Measurements from ENCODE around the gene PRPS2.
A peak's percentile ranks its signal among the peaks of the same experiment; 100 is the strongest.

Gene PRPS2
- 27.2 reads per million, percentile 54 among the genes with 10 or more reads in this experiment for total RNA-seq

DNA sequence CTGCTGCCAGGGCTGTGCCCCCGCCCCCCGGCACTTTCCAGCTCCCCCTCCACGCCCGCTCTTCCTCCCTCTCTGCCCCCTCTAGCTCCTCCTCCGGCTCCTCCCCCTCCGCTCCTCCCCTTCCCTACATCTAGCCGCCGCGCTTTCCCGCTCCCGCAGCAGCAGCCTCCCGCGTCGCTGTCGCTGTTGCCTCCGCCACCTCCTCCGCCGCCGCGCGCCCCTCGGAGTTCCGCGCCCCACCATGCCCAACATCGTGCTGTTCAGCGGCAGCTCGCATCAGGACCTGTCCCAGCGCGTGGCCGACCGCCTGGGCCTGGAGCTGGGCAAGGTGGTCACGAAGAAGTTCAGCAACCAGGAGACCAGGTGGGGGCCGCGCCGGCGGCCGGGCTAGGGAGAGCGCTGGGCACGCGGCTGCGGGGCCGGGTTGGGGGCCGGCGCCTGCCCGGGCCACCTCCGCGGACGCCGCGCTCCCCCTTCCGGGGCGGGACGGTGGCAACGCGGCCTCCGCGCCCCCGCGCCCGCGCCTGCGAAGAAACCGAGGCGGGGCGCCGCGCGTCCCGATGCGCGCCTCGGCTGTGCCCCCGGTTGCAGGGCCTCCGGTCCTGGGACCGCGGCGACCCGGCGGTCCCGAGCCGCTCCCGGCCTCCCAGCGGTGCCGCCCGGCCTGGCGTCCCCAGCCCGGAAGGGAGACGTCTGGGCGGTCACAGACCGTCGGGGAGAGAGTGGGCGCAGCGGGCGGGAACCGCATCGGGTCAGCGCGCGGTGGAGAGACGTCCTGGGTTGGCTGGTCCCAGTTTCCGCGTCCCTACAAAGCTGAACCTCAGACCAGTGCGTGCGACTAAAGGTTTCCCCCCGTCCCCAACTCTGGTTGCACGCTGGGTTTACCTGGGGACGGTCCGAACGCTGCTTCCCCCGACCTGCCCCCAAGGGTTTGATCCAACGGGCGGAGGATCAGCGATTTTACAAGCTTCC, at the start of gene PRPS2:
PRPS2 (plus strand) TSS at position 156 of the 972 bp plus-strand sequence; CDS start at position 242, 86 bp downstream.
- DNase-seq: peak; percentile 54

DNA sequence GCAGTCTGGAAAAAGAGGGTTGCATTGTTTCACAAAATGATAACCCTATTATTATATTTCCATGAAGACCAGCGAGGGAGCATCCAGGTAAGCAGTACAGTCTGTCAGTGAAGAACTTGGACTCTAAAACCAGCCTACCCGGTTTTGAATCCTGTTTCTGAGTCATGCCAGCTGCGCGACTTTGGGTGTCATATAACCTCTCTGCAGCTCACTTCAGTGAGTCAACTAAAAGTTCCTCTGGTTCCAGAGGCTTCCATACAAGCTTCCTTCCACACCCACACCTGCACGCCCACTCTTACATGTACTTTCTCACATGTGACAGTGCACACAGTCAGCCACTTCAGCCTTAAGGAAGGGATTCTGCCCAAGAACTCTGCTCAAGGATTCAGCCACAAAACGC, 49.8 kb upstream of the PRPS2 start:
- no peak for DNase-seq

DNA sequence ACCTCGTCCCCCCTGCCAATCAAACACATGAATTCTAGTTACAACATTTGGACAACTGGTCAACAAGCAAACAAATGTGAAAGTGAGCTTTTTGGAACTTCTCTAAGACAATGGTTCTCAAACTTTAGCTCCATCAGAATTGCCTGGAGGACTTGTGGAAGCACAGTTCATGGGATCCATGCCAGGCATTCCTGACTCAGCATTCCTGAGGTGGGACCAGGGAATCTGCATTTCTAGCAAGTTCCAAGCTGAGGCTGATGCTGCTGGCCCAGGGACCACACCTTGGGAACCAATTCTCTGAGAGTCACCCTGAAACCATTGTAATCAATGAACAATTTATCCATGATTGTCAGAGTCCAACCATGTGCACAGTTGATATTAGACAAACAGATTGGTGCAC, 43.8 kb upstream of the PRPS2 start:
- DNase-seq: no peak

DNA sequence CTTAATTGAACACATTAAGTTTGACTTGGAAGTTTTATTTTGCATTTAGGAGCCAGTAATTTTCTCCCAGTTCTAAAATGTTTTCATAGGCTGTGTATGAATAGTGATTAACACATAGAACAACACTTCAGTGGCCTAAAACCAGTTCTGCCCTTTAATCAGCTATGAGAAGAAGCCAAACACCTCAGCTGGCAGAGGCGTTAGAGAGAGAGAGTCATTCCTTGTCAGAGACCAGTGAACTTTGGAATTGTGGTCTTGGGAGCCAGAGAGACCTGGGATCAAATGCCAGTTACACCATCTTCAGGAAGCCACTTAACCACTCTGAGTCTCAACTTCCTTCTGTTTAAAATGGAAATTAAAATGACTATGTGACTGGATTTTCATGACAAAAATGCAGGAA, 39.3 kb upstream of the PRPS2 start:
- no peak for DNase-seq

DNA sequence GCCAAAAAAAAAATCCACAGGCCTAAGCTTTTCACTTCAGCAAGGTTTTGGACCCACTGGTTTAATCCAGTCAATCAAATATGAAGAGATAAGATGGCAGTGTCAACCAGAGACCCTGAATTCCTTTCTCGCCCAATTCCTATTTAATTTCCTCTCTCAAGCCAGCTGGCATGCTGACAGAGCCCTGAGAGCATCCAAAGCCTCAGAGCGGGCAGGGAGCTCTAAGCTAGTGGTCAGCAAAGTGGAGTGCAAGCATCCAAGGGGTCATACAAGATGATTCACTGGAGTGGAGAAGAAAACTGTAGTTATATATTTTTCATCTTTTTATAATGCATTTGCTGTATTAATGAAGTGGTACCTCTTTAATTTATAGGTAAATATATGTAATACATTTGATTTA, 37.8 kb upstream of the PRPS2 start:
- no peak for DNase-seq

DNA sequence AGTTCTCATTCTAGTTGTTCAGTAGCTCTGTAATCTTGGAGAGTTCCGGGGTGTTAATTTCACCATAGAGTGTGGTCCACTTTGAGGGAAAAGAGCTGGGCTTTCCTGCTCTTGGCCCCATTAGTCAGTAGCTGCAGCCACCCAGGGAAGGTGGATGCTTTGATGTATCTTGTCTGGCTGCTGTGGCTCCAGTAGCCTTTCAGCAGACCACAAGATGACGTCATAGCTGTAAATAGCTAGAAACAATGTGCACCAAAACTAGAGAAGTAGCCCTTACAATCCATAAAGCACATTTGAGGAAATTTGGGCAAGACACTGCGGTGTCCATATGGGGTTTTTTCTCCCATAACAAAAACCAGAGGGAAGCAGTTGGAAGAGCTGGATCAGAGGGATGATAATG, 32.9 kb upstream of the PRPS2 start:
- DNase-seq: no peak

DNA sequence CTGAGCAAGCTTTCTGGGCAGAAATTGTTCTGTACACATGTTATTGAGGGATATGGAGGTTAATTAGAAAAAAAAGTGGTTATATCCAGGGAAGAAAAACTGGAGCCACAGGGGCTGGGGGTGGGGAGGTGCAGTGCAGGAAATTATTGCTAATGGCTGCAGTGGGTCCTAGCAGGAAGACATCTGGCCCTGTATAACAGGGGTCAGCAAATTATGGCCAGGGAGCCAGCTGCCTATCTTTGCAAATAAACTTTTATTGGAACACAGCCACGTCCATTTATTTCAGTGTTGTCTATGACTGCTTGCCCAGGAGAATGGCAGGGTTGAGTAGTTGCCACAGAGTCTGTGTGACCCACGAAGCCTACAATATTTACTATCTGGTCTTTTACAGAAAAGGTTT, 23.4 kb upstream of the PRPS2 start:
- DNase-seq: no peak

DNA sequence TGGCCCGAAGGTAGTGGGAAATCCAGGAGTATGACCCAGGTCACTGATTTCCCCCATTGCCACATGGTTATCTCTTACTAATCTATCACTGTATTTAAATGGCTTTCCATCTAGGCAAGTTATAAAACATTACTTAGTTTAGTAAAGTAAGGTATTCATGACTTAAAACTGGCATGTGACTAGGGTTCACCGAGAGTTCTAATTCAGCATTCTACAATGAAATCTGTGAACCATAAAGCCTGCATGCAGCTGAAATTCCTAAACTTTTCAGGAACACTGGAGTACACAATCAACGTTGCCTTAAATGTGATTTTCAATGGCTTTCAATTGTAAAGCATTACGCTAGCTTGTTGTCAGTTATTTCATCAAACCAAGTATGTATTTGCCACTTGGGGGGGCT, 22.7 kb upstream of the PRPS2 start:
- DNase-seq: no peak

DNA sequence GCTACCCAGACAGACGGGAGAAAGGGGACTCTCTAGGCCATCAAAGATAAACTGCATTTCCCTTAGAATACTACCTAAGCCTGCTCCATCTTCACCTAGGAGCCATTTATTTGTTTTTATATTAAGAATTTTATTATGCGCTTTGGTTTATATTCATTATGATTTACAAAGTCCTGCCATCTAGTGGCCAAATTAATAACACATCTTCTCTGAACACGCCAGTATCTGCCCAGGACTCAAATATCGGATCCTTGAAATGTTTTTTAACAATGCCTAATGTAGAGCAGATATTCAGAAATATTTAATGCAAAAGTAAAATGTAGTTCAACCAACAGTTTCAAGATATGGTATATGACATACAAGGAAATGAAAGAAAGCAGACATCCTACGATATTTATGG, 20.8 kb upstream of the PRPS2 start:
- no peak for DNase-seq

DNA sequence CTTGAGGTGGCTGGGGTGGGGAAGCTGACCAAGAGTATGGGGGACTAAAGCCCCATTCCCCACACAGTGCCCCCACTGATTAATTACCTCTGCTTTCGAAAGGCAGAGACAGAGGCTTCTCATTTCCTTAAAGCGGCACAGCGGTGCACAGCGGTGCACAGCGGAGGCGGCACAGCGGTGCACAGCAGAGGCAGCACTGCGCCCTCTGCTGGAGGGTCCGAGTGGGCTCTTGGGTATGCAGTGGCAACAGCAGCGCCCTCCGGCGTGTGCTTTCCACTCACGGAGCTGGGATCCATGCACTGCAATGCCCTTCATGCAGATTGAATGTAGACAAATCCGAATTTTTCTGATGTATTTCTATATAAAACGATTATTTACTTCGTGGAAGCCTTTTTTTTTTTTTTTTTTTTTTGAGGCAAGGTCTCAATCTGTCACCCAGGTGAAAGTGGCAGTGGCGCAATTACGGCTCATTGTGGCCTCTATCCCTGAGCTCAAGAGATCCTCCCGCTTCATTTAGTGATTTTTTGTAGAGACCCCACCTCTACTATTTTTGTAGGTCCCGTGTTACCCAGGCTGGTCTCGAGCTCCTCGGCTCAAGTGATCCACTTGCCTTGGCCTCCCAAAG, 19.7 kb upstream of the PRPS2 start:
- DNase-seq: peak; percentile 60

DNA sequence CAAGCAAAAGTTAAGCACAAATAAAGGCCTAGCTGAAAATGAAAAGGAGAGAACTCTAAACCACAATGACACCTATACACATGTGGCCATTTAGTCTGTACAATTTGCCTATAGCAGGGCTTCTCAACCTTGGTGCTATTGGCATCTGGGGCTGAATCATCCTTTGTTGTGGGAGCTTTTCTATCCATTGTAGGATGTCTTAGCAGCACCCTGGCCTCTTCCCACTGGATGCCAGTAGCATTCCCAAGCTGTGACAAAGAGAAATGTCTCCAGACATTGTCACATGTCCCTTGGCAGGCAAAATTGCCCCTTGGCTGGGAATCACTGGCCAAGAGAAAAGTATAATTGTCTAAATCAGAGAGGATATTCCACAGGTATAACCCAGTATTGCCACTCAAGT, 13.5 kb upstream of the PRPS2 start:
- no peak for DNase-seq

DNA sequence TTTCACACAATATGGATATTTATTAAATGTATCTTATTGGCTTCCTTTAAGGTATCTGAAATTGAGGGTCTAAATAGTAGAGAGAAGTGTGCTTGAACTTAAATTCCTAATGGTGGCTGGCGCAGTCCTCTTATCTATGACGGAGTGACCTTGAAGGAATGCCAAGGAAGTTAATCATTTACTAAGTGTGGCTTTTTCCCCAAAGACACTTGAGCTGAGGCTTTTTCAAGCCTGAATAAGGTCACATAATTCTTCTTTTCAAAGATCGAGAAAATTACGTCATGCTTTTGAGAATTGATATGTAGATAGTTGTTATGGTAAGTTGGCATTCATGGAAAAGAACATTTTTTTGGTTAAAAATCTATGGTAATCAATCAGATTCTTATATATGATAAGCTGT, 11.7 kb upstream of the PRPS2 start:
- DNase-seq: no peak

DNA sequence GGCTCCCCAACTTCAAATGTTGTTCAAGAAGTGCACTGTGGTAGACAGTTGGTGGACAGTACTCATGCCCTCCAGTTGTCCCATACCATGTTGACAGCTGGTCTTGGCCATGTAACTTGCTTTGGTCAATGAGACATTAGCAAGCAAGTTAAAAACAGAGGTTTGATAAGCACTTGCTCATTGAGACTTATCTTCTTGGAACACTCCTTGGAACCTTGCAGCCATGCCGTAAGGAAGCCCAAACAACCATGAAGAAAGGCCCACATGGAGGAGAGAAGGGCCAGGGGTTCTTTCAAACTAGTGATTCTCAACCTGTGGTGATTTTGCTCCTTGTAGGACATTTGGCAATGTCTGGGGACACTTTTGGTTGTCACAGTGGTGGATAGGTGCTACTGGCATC, 2.6 kb upstream of the PRPS2 start:
- no peak for DNase-seq

DNA sequence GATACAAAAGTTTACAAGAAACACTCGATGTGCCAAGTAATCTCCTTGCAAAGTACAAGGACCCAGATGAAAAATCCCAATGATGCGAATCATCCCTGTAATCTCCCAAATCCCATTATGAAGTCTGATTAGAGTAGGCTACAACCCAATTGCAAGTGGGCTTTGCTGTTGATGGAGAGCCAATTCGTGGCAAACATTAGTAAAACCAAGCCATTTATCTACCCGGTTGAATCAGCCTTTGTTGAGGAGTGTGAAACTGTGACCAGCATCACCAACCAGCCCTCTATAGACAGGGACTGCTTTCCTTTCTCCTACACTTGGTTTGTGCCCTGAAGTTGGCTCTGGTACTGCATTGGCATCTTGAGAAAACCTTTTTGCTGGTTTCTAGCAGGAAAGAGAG, 1.2 kb upstream of the PRPS2 start:
- no peak for DNase-seq

DNA sequence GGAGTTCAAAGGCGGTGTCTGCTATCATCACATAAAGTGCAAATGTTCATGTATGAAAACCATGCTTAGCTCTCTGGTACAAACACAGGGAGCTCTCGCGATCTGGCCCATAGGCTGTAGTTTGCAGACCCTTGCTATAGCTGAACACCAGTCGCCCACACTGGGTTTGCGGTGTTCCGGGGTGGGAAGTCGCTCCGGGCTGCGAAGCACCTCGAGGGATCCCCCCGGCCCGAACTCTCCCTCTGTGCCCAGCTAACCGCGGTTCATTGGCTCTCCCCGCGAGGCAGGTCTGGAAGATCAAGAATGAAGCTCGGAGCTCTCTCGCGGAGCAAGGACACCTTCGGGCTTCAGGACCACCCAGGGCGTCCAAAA, 341 bp upstream of the PRPS2 start:
- no peak for DNase-seq

DNA sequence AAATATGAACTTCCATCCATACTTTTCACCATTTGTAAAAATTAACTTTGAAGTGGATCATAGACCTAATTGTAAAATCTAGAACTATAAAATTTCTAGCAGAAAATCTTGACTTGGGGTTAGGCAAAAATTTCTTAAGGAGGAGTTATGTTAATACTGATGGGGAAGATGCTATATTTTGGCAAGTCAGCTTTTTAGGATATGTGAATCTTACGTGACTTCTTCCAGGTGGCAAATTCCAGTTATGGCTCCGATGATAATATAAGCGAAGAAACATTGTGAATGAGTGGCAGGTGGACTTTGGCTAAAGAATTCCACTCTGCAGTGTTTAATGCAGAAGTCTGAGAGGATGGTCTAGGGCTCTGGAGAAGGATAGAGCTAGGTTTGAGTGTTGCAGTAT, 1.5 kb downstream of the PRPS2 start:
- no peak for DNase-seq

DNA sequence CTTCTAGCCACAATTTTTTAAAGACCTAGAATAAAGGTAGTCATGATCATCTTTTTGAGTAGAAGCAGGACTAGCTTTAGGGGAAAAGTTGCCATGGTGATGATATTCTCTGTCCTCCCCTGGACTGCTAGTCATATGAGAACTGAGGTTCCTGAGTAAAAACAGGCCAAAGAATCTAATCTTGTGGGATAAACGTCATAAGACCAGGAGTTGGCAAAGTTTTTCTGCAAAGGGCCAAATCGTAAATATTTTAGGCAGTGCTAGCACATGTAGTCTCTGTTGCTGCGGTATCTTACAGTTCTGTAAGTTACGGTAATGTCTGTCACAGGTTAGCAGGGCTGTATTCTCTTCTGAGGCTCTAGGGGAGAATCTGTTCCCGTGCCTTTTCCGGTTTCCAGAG, 3.4 kb downstream of the PRPS2 start:
- no peak for DNase-seq

DNA sequence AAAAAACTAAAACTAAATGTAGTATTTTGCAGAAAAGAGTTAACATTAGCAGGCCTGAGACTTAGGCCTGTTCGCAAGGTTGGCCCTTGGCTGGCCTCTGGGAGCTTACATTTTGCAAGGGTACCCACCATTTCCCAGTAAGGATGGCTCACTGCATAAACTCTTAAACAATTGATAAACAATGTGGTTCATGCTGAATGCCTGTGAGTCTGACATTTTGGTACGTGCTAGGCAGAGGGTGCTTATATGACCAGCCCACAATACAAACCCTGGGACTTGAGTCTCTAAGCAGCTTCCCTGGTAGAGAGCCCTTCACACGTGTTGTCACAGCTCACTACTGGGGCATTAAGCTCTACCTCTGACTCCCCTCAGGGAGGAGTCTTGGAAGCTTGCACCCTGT, 7.4 kb downstream of the PRPS2 start:
- no peak for DNase-seq

DNA sequence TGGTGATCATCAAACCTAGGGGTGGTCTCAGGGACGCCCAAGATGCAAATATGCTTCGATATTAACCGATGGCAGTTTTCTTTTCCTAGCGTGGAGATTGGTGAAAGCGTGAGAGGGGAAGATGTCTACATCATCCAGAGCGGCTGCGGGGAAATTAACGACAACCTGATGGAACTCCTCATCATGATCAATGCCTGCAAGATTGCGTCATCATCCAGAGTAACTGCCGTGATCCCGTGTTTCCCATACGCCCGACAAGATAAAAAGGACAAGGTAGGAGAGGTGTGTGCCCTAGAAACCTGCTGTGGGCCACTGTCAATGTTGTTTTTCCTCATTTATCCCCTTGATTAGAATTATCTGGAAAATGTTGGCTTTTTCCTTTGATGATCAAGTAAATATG, 7.9 kb downstream of the PRPS2 start:
- DNase-seq: no peak

DNA sequence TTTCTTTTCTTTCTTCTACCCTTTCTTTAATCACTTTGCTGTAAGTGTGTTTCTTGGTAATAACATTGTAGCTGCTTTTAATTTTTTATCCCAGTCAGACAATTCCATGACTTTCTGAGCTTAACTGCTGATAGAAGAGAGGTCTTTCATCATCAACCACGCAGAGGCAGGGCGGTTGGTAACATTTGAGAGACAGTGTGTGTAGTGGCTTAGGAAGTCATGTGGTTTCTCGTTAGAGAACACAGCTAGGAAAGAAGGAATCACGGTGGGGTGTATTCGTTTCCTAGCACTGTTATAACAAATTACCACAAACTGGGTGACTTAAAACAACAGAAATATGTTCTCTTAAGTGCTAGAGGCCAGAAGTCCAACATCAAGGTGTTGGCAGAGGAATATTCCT, 11.5 kb downstream of the PRPS2 start:
- DNase-seq: no peak

DNA sequence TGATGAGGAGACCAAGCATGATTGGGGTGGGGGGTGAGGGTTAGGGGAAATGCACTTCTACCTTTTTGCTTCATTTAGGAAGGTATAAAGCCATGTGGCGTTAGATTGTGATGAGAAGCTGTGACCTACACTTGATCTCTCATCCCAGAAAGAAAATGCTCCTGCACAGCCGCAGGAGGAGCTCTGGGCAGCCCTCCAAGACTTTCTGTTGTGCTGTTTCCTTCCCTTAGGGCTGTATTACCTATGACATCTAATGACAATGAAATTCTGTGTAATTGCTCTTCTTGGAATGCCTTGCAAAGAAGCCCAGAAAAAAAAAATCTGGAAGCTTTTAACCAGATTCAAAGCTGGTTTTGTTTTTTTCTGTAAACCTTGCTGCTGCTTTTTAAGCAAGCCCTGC, 13.4 kb downstream of the PRPS2 start:
- no peak for DNase-seq

DNA sequence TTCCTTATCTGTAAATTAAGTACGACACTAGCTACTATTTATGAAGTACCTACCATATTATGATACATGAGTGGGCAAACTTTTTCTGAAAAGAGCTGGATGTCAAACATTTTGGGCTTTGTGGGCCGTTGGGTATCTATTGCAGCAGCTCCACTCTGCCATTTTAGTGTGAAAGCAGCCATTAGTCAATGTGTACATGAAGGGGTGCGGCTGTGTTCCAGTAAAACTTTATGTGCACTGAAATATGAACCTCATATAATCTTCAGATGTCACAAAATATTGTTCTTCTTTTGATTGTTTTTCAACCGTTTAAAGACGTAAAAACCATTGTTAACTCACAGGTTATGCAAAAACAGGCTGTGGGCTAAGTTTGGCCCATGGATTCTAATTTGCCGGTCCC, 14.1 kb downstream of the PRPS2 start:
- no peak for DNase-seq

DNA sequence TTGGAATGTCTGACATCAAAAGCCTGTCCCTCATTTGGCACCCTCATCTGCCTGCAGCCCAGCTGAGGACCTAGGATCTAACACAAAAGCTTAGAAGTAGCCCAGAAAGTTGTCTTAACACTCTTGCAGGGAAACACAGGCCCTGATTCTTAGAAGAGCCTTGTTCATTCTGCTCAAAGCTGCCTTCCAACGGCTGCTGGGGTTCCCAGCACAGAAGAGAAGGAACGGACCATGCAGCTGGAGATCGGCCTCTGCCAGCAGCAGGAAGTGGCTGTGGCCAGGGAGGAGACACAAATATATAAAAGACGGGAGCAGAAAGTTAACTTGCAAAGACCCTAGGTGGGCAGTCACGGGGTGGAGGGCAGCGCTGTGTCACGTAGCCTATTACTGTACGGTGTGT, 20.4 kb downstream of the PRPS2 start:
- DNase-seq: no peak

DNA sequence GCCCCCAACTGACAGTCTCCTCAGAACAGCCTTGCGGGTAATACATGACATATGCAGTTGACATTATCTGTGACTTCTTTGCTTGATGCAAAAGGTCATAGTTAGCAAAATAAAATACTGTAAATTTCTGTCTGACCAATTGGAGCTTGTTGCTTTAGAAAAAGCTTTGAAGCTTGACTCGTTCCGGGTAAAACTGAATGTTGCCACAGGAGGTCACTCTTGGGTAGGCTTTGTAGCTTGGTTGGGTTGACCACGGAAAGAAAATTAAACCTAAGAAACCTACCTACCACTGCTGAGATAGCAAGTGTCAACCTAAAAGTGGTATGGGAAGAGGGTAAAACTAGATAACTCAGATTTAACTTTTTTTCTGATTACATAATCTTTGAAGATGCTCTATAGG, 23.2 kb downstream of the PRPS2 start:
- peak; percentile 14 for DNase-seq
